ENCODE results near the gene EVA1A.

Gene EVA1A

DNA sequence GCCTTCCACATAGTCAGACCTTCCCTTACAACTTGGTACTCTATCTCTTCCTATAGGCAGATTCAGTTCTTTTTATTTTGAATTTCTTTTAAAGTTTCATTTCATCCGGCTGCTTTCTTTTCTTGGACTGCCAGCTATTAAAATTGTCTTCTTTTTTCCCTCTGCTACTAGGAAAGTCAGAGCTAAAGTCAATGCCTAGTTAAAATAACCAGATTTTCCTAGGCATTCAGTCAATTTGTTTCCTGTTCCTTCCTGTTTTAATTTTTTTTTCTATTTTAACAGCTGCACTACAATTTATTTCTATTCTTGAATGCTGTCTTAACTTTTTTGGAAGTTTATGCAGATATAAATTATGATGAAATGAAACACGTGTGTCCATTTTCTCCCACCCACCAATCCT lies 84.8 kb downstream of the EVA1A start:
- H3K36me3 ChIP-seq (ENCODE audit: control insufficient read depth, insufficient read depth, low read length): no peaks in the 10 kb centered on the region
- TF ChIP-seq, protein P1, sequence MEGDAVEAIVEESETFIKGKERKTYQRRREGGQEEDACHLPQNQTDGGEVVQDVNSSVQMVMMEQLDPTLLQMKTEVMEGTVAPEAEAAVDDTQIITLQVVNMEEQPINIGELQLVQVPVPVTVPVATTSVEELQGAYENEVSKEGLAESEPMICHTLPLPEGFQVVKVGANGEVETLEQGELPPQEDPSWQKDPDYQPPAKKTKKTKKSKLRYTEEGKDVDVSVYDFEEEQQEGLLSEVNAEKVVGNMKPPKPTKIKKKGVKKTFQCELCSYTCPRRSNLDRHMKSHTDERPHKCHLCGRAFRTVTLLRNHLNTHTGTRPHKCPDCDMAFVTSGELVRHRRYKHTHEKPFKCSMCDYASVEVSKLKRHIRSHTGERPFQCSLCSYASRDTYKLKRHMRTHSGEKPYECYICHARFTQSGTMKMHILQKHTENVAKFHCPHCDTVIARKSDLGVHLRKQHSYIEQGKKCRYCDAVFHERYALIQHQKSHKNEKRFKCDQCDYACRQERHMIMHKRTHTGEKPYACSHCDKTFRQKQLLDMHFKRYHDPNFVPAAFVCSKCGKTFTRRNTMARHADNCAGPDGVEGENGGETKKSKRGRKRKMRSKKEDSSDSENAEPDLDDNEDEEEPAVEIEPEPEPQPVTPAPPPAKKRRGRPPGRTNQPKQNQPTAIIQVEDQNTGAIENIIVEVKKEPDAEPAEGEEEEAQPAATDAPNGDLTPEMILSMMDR (IDR thresholded peaks at IDR 0.05; ENCODE audit: insufficient read depth, low read length, poor library complexity, severe bottlenecking): no peak
- no peak for DNase-seq (ENCODE audit: extremely low read depth, insufficient read length)
- no peaks in the 10 kb centered on the region for H3K27me3 ChIP-seq (replicated peaks; ENCODE audit: control insufficient read depth, insufficient read depth, low read length)
- H3K4me3 ChIP-seq (replicated peaks; ENCODE audit: low read depth, low read length): no peak overlapping the region

DNA sequence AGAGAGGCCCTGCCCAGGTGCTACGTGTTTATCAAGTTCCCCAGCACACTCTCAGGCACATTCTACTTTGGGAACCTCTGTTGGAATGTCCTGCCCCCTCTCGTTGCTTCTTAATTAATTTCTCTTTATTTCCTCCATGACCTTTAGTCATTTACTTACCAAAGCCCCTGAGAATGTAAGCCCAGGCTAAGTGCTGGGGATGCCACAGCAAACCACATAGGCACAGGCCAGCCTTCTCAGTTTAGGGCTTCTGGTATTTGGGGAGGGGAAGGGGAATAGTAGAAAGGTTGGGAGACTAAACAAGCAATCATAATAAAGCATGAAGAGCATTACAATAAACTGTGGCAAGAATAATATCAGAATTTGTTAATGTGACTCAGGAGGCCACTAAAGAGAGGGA lies 85.7 kb downstream of the EVA1A start:
- H3K4me3 ChIP-seq (replicated peaks; ENCODE audit: low read depth, low read length): no peak overlapping the region
- TF ChIP-seq, protein P1 (IDR thresholded peaks at IDR 0.05; ENCODE audit: insufficient read depth, low read length, poor library complexity, severe bottlenecking): no peak
- H3K27me3 ChIP-seq (replicated peaks; ENCODE audit: control insufficient read depth, insufficient read depth, low read length): no peaks in the 10 kb centered on the region
- no peaks in the 10 kb centered on the region for H3K36me3 ChIP-seq (ENCODE audit: control insufficient read depth, insufficient read depth, low read length)
- DNase-seq (ENCODE audit: extremely low read depth, insufficient read length): no peak

DNA sequence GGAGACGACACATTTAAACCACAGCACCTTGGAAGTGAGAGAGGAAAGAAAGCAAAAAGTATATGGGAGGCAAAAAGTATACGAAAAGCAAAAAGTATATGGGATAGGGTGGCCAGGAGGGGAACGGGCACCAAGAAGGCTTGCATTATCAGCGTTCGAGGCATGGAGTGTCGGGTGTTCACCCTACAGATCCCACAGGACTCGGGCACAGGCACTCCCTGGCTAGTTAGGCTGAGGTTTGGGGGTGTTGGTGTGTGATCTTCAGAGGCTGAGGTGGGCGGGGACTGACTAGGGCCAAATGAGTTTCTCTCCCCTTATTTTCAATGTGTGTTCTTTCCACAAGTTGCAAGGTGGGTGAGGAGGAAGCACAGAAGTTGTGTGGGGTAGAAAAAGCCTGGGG lies 86.6 kb downstream of the EVA1A start:
- TF ChIP-seq, protein P1 (IDR thresholded peaks at IDR 0.05; ENCODE audit: insufficient read depth, low read length, poor library complexity, severe bottlenecking): no peak
- Histone ChIP-seq H3K27me3 (replicated peaks; ENCODE audit: control insufficient read depth, insufficient read depth, low read length) (no peaks in the 10 kb centered on the region), H3K36me3 (ENCODE audit: control insufficient read depth, insufficient read depth, low read length) (no peaks in the 10 kb centered on the region), H3K4me3 (replicated peaks; ENCODE audit: low read depth, low read length) (no peak overlapping the region)
- no peak for DNase-seq (ENCODE audit: extremely low read depth, insufficient read length)

DNA sequence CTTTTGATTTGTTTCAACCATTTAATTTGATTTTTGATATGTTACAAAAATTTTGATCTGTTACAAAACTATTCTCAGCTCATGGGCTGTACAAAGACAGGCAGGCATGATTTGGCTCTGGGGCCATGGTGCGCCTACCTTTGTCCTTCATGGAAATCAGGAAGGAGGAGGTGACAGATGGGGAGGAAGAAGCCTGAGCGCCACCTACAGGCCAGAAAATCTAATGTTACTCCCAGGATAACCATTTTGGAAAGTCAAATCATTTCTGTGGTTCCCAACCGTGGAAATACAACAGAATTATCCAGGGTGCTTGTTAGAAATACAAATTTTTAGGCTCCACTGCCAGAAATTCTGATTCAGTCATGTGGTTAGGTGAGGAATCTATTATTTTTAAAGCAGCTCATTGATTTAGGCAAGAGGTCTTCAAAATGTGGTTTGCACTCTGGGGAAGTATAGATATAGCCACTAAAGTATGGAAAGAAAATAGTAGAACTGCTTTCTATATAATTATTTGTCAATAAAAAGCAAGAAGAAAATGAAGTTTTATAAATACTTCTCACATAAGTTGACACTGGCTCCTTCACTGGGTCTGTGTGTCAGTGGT lies 93.9 kb downstream of the EVA1A start:
- no peak overlapping the region for H3K4me3 ChIP-seq (replicated peaks; ENCODE audit: low read depth, low read length)
- TF ChIP-seq, protein P1 (IDR thresholded peaks at IDR 0.05; ENCODE audit: insufficient read depth, low read length, poor library complexity, severe bottlenecking): peak; percentile 71
- DNase-seq (ENCODE audit: extremely low read depth, insufficient read length): peak; percentile 15

DNA sequence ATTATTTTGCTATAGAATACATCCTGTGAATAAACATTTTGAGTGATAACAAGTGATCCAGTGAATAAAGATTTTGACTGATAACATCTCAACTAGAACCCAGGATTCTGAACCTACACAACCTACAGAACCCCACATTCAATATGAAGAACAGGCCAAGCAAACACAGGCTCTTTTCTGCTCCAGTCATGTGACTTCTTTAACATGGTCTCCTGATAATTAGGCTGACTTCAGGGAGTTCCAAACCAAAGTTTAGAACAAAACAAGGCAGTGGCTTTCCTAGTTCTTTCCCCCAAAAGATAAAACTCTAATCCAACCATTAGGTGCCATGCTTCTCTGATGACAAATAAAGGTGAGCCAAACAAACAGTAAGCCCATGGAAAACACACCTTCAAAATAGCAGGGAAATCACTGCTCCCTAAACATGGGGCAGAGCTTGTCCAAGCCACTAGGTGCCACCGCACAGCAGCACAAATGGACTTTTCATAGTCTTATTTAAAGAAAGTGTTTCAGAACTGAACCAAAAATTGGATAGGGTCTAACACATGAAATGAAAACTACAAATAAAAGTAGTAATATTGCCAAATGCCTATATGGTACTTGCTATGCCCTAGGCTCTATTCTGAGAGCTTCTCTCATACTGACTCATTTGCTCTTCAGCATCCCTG lies 95.3 kb downstream of the EVA1A start:
- no peak for DNase-seq (ENCODE audit: extremely low read depth, insufficient read length)
- no peaks in the 10 kb centered on the region for H3K36me3 ChIP-seq (ENCODE audit: control insufficient read depth, insufficient read depth, low read length)
- no peaks in the 10 kb centered on the region for H3K27me3 ChIP-seq (replicated peaks; ENCODE audit: control insufficient read depth, insufficient read depth, low read length)
- TF ChIP-seq, protein P1 (IDR thresholded peaks at IDR 0.05; ENCODE audit: insufficient read depth, low read length, poor library complexity, severe bottlenecking): peak; percentile 48
- H3K4me3 ChIP-seq (replicated peaks; ENCODE audit: low read depth, low read length): no peak overlapping the region

More for the DNA sequence above, 93.9 kb downstream of the EVA1A start:
- no peaks in the 10 kb centered on the region for H3K27me3 ChIP-seq (replicated peaks; ENCODE audit: control insufficient read depth, insufficient read depth, low read length)
- H3K36me3 ChIP-seq (ENCODE audit: control insufficient read depth, insufficient read depth, low read length): no peaks in the 10 kb centered on the region
